ENCODE results near the gene TRIM16.

DNA sequence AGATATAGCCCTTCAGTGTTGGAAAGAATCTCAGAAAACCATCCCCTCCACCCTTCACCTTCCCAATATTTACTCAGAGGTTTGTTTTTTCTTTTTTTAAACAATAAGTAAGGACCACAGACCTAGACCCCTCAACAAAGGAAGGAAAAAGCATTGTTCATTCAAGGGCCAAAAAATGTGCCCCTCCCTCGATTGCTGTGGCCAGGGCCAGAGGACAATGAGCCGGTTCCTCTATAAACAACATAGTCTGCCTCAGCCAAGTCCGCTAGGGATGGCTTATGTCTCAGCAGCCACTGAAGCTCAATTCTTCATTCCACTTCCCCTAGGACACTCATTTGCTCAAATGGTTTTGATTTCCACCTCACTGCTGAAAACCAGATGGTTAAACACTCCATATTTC is 24.0 kb downstream of the TRIM16 start:
- TF ChIP-seq, protein P1, sequence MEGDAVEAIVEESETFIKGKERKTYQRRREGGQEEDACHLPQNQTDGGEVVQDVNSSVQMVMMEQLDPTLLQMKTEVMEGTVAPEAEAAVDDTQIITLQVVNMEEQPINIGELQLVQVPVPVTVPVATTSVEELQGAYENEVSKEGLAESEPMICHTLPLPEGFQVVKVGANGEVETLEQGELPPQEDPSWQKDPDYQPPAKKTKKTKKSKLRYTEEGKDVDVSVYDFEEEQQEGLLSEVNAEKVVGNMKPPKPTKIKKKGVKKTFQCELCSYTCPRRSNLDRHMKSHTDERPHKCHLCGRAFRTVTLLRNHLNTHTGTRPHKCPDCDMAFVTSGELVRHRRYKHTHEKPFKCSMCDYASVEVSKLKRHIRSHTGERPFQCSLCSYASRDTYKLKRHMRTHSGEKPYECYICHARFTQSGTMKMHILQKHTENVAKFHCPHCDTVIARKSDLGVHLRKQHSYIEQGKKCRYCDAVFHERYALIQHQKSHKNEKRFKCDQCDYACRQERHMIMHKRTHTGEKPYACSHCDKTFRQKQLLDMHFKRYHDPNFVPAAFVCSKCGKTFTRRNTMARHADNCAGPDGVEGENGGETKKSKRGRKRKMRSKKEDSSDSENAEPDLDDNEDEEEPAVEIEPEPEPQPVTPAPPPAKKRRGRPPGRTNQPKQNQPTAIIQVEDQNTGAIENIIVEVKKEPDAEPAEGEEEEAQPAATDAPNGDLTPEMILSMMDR (conservative IDR thresholded peaks at IDR 0.05; ENCODE audit: low read depth in 2 of 2), result no peak
- no peak for TF ChIP-seq EZH2 (IDR thresholded peaks at IDR 0.05; ENCODE audit: low read depth, unreplicated experiment)
- no peak for TF ChIP-seq POLR2AphosphoS5 (IDR thresholded peaks at IDR 0.05; ENCODE audit: low read depth)
- TF ChIP-seq EZH2phosphoT487 (IDR thresholded peaks at IDR 0.05; ENCODE audit: unreplicated experiment), result no peak
- no peak for TF ChIP-seq CREB1 (CRISPR knock-in tag; IDR thresholded peaks at IDR 0.05; ENCODE audit: low read depth)
- no peak for TF ChIP-seq ZNF462 (CRISPR knock-in tag; IDR thresholded peaks at IDR 0.05)
- TF ChIP-seq REST (IDR thresholded peaks at IDR 0.05; ENCODE audit: unreplicated experiment), result no peak
- no peak for TF ChIP-seq NANOG (IDR thresholded peaks at IDR 0.05; ENCODE audit: borderline replicate concordance)
- TF ChIP-seq ZNF331 (CRISPR knock-in tag; IDR thresholded peaks at IDR 0.05; ENCODE audit: low read depth), result no peak
- no peak for TF ChIP-seq JUNB (IDR thresholded peaks at IDR 0.05; ENCODE audit: unreplicated experiment)
- no peak for TF ChIP-seq ETS1 (IDR thresholded peaks at IDR 0.05)
- TF ChIP-seq STAT1 (IDR thresholded peaks at IDR 0.05; ENCODE audit: unreplicated experiment), result no peak
- TF ChIP-seq ZNF114 (CRISPR knock-in tag; IDR thresholded peaks at IDR 0.05), result no peak

Measured in GM23338 (cell line).